GM19193 (cell line): ENCODE results near the gene SLC35F3.

ENCODE experiments used
- POLR2A ChIP-seq: IDR thresholded peaks from 4 replicates; pipeline ENCODE4 v1.6.1; 2011; ENCODE audit not compliant: insufficient read depth, insufficient read length; ENCODE audit errors: extremely low read depth

Gene SLC35F3

DNA sequence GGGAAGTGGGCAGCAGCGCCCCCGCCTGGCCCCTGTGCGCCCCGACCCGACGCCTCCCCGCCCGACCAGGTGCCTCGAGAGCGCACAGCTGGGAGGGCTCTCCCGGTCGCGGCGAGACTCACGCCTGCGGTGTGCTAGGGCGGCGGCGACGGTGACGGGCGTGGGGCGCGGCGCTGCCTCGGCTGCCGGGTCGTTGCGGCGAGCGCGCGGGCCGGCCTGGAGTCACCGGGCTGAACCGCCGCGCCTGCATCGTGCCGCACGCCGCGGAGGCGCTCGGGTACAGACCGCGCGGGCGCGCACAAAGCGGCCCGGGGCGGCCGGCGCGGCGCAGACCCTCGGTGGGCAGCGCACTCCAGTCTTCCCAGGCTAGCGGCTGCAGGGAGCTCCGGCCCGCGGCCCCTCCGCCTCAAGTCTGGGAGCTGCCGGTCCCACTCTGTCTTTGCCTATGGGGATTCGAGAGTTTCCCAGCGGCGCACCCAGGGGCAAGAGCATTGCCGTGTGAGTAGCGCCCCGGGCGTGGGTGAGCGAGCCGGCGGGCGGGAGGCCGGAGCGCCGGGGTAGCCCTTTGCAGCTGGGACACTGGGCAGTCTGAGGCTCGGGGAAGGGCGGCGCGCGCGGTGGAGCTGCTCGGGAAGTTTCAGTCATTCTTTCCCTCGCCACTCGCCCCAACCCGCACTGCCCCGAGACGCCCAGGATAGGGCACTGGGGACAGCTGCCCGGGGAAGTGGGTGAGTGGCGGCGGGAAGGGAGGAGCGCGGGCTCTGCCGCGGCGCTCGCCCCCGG is at the start of gene SLC35F3:
TSS of gene SLC35F3 (plus strand) at position 44 of the 783 bp plus-strand sequence.
- TF ChIP-seq POLR2A = no peak

- TF ChIP-seq POLR2A = no peak
Measured at GRCh38 chr1:233859446-233859845, 45.0 kb upstream of the SLC35F3 start.

GRCh38 chr1:233863901-233864545 is 40.5 kb upstream of the SLC35F3 start:
- no peak for TF ChIP-seq POLR2A

GRCh38 chr1:233864578-233864977 is 39.9 kb upstream of the SLC35F3 start:
- no peak for TF ChIP-seq POLR2A

- TF ChIP-seq POLR2A = no peak
Measured at GRCh38 chr1:233865216-233865615, 39.3 kb upstream of the SLC35F3 start.

DNA sequence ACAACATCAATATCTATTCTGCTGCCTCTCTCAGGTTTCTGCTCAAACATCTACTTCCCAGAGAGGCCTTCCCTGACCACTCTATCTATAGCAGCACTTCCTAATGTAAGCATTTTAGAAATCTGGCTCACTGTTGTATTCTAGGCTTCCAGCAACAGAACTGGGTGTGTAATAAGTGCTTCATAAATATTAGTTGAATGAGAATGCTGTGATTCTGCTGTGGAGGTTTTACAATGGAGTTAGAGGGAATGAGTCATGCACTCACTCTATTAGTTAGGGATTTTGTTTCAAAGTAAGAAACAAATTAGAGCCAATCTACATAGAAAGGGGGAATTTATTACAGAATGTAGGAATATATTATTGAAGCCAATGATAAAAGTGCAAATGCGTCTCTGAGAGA is 38.6 kb upstream of the SLC35F3 start:
- no peak for TF ChIP-seq POLR2A

DNA sequence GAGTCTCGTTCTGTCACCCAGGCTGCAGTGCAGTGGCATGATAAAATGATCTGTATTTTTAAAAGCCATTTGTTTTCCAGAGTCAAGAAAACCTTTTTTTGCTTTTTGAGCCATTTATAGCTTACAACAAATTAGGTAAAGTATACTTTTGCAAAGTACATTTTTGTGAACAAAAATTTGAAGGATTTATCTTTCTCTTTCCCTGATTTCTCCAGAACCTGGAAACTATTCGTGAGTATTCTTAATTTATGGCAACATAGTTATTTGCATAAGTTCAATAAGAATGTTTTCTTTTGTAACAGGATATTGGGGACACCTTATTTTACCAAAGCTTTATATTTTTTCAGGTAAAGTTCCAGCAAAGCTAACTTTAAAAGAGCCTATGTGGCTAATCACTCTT is 37.4 kb upstream of the SLC35F3 start:
- no peak for TF ChIP-seq POLR2A

DNA sequence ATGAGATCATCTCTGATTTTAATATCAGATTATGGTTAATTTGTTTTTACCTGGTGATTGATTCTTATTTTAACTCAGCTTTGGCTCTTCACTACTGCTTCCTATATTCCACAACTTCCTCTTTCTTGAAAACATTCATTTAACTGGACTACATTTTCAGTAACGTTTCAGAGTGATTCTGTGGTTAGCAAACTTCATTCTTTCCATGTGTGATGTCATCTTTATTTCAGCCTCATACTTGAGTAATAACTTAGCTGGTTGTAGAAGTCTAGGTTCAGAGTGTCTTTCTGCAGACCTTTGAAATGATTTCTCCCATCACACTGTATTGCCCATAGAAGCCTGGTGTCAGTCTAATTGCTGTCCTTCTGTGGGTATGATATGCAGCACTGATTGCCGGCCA is 36.0 kb upstream of the SLC35F3 start:
- TF ChIP-seq POLR2A = no peak

DNA sequence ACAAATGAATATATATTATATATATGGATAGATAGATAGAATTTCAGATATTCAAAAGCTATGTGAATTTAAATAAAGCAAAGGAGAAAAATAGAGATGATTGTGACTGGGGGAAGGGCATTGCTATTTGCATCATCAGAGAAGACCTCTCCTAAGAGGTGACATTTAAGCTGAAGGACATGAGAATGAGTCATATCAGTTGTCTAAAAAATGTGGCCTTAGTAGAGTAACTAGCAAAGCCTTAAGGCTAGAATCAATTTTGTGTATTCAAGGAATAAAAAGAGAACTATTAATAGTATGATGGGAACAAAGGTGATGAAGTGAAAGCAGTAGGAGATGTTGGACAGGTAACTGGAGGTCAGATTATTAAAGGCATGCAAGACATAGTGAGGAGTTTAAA is 34.8 kb upstream of the SLC35F3 start:
- TF ChIP-seq POLR2A = no peak

GRCh38 chr1:233873666-233874065 is 30.8 kb upstream of the SLC35F3 start:
- no peak for TF ChIP-seq POLR2A

DNA sequence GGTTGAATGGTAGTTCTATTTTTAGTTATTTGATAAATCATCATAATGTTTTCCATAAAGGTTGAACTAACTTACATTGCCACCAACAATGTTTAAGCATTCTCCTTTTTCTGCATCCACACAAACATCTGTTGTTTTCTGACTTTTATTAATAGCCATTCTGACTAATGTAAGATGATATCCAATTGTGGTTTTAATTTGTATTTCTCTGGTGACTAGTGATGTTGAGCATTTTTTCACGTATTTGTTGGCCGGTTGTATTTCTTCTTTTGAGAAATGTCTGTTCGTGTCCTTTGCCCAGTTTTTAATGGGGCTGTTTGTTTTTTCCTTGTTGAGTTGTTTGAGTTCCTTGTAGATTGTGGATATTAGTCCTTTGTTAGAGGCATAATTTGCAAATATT is 24.6 kb upstream of the SLC35F3 start:
- TF ChIP-seq POLR2A = no peak

DNA sequence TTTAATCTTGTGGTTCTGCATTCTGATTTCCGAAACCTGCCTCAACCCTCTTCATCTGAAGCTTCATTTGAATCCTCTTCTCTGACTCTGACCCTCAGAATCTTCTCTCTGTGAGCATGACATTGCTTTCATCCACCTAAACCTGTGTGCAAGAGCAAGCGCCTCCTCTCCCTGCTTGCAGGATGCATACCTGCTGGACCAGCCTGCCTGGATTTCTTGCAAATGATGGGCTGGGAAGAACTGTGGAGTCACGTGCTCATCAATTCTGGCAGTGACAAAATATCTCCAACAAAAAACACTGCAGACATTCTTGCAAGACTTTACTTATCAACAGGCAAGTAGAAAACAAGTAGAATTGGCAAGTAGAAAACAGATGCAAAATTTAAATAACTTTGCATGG is 20.8 kb upstream of the SLC35F3 start:
- no peak for TF ChIP-seq POLR2A

DNA sequence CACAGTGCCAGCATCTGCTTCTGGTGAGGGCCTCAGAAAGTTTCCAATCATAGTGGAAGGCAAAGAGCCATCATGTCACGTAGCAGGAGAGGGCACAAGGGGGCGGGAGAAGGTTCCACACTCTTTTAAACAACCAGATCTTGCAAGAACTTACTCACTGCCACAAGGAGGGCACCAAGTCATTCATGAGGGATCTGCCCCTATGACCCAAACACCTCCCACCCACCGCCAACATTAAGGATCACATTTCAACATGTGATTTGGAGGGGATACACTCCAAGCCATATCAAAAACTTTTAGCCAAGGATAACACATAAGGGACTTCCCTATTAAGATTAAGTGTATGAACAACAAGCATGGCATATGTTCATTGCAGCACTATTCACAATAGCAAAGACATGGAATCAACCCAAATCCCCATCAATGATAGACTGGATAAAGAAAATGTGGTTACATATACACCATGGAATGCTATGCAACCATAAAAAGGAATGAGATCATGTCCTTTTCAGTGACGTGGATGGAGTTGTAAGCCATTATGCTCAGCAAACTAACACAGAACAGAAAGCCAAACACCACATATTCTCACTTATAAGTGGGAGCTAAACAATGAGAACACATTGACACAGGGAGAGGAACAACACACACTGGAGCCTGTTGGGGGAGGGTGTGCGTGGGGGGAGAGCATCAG is 19.9 kb upstream of the SLC35F3 start:
- no peak for TF ChIP-seq POLR2A

DNA sequence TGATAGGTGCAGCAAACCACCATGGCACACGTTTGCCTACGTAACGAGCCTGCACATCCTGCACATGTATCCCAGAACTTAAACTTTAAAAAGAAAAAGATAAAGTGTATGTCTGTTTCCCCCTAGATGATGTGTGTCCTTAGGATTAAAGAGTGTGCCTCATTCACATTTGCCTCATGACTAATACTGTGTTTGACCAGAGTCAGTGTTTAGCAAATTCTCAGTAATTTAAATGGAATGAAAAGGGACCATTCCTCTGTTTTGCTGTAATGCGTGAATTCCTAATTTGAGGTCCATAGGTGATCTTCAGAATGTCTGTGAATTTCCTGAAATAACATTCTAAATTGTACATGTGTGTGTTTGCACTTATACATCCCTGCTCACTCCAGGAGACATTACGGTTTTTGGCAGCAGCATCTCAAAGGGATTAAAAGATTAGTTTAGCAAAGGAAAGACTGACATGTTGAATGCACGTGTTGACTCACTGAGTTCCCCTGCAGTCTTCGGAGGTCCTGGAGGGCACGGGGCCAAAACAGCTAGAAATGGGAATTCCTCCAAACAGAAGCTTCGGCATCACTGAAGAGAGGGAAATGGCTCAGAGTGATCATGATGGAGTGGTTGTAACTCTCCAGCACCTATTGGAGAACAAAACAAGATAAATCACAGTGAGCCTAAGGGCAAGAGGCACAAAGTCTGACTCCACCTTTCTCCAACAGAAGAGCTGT is 19.1 kb upstream of the SLC35F3 start:
- TF ChIP-seq POLR2A = no peak
